T-cell (primary cell): ENCODE measurements around the gene ATP2C1. TPM values are rescaled to one million over a fixed set of nuclear protein-coding genes. Genes with fewer than 3 reads are reported as not detected.

Experiments used
- ATAC-seq, 4 experiments: fragments of 200-7000 bp in 3 of 4; fragments of 150-1000 bp in 1 of 4; cut with Tn5 transposase; replicated peaks in 1 of 4; 1 replicate in 3 of 4; 2 replicates in 1 of 4; pipeline ENCODE4 v1.10.0; 2021; ENCODE audit warnings: moderate library complexity in 3 of 4, mild to moderate bottlenecking in 2 of 4, moderate number of reproducible peaks in 1 of 4
- CTCF ChIA-PET, 2 donors: fragments of 300-600 bp; sonication (Branson Sonifier 250); formaldehyde crosslinking; loops; one replicate each; lab custom pipeline; 2022; ENCODE audit warnings: antibody characterized with exemption in 2 of 2; lab: Charles Lee
- POLR2A ChIA-PET, 2 donors: fragments of 300-600 bp; sonication (Branson Sonifier 250); formaldehyde crosslinking; loops; one replicate each; lab custom pipeline; 2022; ENCODE audit warnings: antibody characterized with exemption in 2 of 2; lab: Charles Lee
- DNase-seq, 35 experiments: peaks; one replicate each; pipeline versions ENCODE4 v3.0.0 to v3.0.0-alpha.2; 2013 to 2023
- H3K27ac ChIP-seq: one replicate; pipeline ENCODE4 v1.5.1; 2013; ENCODE audit warnings: low read length
- H3K27me3 ChIP-seq, 2 experiments: replicated peaks in 1 of 2; 1 replicate in 1 of 2; 2 replicates in 1 of 2; pipeline versions ENCODE4 v1.6.1 to v1.7.0; 2013; ENCODE audit warnings: low read length in 1 of 2, mixed read lengths in 1 of 2; ENCODE audit not compliant: control insufficient read depth in 2 of 2, insufficient read depth in 2 of 2; ENCODE audit errors: extremely low read depth in 1 of 2
- H3K36me3 ChIP-seq, 2 donors: 1 replicate in 1 of 2; 2 replicates in 1 of 2; pipeline versions ENCODE4 v1.6.1 to v1.7.0; 2013; ENCODE audit warnings: low read length in 1 of 2; ENCODE audit not compliant: control insufficient read depth in 2 of 2, insufficient read depth in 1 of 2; ENCODE audit errors: extremely low read depth in 1 of 2
- H3K4me1 ChIP-seq, 2 experiments: 1 replicate in 1 of 2; 2 replicates in 1 of 2; pipeline versions ENCODE4 v1.6.1 to v1.7.0; 2013; ENCODE audit warnings: low read length in 2 of 2, mixed read lengths in 1 of 2; ENCODE audit not compliant: insufficient read depth in 2 of 2, control insufficient read depth in 1 of 2; ENCODE audit errors: extremely low read depth in 1 of 2
- H3K4me3 ChIP-seq, 2 donors: 1 replicate in 1 of 2; 2 replicates in 1 of 2; pipeline versions ENCODE4 v1.5.1 to v1.7.0; 2013; ENCODE audit warnings: mild to moderate bottlenecking in 2 of 2, low read length in 1 of 2, moderate library complexity in 1 of 2; ENCODE audit not compliant: control insufficient read depth in 1 of 2; ENCODE audit errors: extremely low read depth in 1 of 2
- H3K9me3 ChIP-seq: 2 replicates; pipeline ENCODE4 v1.7.0; 2013
- H3K27ac Mint-ChIP-seq, 2 donors: one replicate each; pipeline ENCODE4 v1.8.0; 2020 to 2021; ENCODE audit warnings: mild to moderate bottlenecking in 2 of 2, mixed read lengths in 2 of 2
- H3K27me3 Mint-ChIP-seq, 2 donors: one replicate each; pipeline ENCODE4 v1.8.0; 2021 to 2022; ENCODE audit warnings: mixed read lengths in 2 of 2
- H3K36me3 Mint-ChIP-seq: one replicate; pipeline ENCODE4 v1.8.0; 2021; ENCODE audit warnings: mixed read lengths
- H3K4me1 Mint-ChIP-seq, 3 donors: one replicate each; pipeline ENCODE4 v1.8.0; 2020 to 2022; ENCODE audit warnings: mixed read lengths in 3 of 3, mild to moderate bottlenecking in 1 of 3
- H3K4me3 Mint-ChIP-seq, 3 donors: one replicate each; pipeline ENCODE4 v1.8.0; 2020 to 2022; ENCODE audit warnings: mild to moderate bottlenecking in 3 of 3, mixed read lengths in 3 of 3, moderate library complexity in 3 of 3
- H3K9me3 Mint-ChIP-seq, 3 donors: one replicate each; pipeline ENCODE4 v1.8.0; 2020 to 2022; ENCODE audit warnings: mixed read lengths in 3 of 3
- WGBS: methylation state at CpG from one replicate; pipeline ENCODE4 v1.1.5; 2013; ENCODE audit warnings: missing lambda C conversion rate; ENCODE audit not compliant: insufficient coverage; 5-methylcytosine and 5-hydroxymethylcytosine counted together
- total RNA-seq, 35 experiments: library from RNA in 6 of 35; stranded (reverse) in 6 of 35; fragments of 120-200 nt in 1 of 35; gene quantifications; one replicate each; pipeline versions ENCODE4 v1.2.1 to v1.2.4 and lab custom pipeline; 2013 to 2026

The ATP2C1 gene
- total RNA-seq, 5 donors from 2014 or later (not counting 1 experiment from before 2014, with no cell fraction given): 36.4 to 60.1 (median 42.6) TPM

DNA sequence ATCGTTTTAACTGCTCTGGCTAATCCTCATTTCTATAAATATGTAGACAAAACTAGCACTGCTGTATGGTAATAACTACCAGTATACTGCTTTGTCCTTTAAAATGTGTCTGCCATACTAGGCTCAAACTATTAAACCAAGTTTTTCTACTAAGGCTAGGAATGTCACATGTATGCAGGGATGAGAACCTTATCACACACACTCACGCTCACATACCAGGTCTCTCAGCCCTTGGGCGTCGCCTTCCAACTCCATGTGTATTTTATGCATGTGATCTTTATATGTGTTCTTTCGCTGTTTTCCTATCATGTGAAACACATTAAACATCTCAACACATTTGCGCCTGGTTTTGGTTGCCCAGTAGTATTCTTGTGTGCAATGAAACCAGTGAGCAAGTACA is 32.6 kb downstream of the ATP2C1 start:
- H3K27ac Mint-ChIP-seq: no peak overlapping the region
- H3K4me3 Mint-ChIP-seq: no peak overlapping the region
- H3K36me3 Mint-ChIP-seq: peaks cover 44% of the 10 kb centered on the region
- no CpG with 5 or more reads among the region's 6 CpGs for WGBS
- Histone ChIP-seq H3K36me3 (no peaks in the 10 kb centered on the region), H3K9me3 (peaks cover 2% of the 10 kb centered on the region), H3K4me1 (peaks cover 0 to 4% of the 10 kb centered on the region in 2 experiments), H3K27ac (no peak overlapping the region), H3K4me3 (no peak overlapping the region), H3K27me3 (no peaks in the 10 kb centered on the region)
- peaks cover 57 to 60% (median 59%) of the 10 kb centered on the region in 3 donors for H3K4me1 Mint-ChIP-seq
- CTCF ChIA-PET: interaction anchor here in 1 of 2 donors (0.6 kb wide), 1 partner anchor 9 kb away, joined by 12 read pairs; no protein-coding TSS in a partner anchor
- POLR2A ChIA-PET: no interaction called here
- H3K9me3 Mint-ChIP-seq: peaks cover 3 to 14% (median 7%) of the 10 kb centered on the region in 3 donors
- DNase-seq (no peak), ATAC-seq (no peak)
- no peaks in the 10 kb centered on the region for H3K27me3 Mint-ChIP-seq

DNA sequence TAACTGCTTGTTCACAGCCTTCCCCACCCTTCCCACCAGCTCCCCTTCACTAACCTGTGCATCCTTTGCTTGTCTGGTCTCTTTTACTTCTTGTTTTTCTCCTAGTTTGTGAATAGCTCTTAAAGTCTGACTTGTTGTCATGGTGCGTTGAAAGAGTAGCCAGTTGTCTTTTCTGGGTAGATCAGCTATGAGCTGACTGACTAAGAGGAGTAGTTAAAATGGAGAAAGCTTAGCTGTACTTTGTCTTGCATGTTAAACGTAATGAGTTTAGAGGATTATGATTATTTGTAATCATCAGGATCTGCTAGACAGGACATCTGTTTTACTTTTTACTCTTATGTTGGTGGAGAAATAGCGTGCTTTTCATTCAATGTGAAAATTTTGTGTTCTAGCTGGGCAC is 35.9 kb downstream of the ATP2C1 start:
- no peak overlapping the region for H3K27ac Mint-ChIP-seq
- peaks cover 2 to 8% of the 10 kb centered on the region in 2 donors for H3K36me3 ChIP-seq
- H3K4me3 Mint-ChIP-seq: no peak overlapping the region
- 89% methylated on average over 1 of the region's 3 CpGs for WGBS
- H3K4me1 ChIP-seq: peaks cover 0 to 4% of the 10 kb centered on the region in 2 experiments
- peaks cover 0 to 3% (median 0%) of the 10 kb centered on the region in 3 donors for H3K9me3 Mint-ChIP-seq
- H3K36me3 Mint-ChIP-seq: peaks cover 45% of the 10 kb centered on the region
- no peaks in the 10 kb centered on the region for H3K9me3 ChIP-seq
- H3K27me3 Mint-ChIP-seq: no peaks in the 10 kb centered on the region
- no peak overlapping the region for H3K4me3 ChIP-seq
- DNase-seq: no peak
- H3K27ac ChIP-seq: no peak overlapping the region
- ChIA-PET POLR2A (no interaction called here), CTCF (no interaction called here)
- H3K4me1 Mint-ChIP-seq: peaks cover 37 to 41% (median 41%) of the 10 kb centered on the region in 3 donors
- no peaks in the 10 kb centered on the region for H3K27me3 ChIP-seq
- ATAC-seq: no peak

DNA sequence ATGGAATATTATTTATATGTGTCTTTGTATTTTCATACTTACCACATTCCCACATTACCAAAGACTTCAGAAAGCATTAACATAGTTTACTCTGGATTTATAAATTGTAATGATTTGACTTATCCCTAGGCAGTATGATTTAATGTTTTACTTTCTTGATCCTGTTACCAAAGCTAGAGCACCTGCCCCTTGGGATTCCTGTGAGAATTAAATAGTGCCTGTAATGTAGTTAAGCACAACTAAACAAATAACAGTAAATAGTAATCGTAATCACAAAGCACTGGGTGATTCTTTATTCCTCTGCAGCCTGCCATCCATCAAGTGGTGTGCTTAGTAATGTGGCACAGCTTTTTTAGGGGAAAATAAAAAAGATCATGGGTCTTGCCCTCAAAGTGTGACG is 39.1 kb downstream of the ATP2C1 start:
- no CpG with 5 or more reads among the region's 2 CpGs for WGBS
- H3K4me1 ChIP-seq: no peaks in the 10 kb centered on the region
- DNase-seq (no peak), ATAC-seq (no peak)
- no peaks in the 10 kb centered on the region for H3K9me3 ChIP-seq
- Mint-ChIP-seq H3K4me3 (no peak overlapping the region), H3K9me3 (no peaks in the 10 kb centered on the region), H3K36me3 (peaks cover 37% of the 10 kb centered on the region), H3K27me3 (no peaks in the 10 kb centered on the region), H3K4me1 (peaks cover 12 to 18% (median 15%) of the 10 kb centered on the region in 3 donors), H3K27ac (no peak overlapping the region)
- no peaks in the 10 kb centered on the region for H3K27me3 ChIP-seq
- CTCF ChIA-PET: interaction anchor here in 1 of 2 donors (0.6 kb wide), 1 partner anchor 1596 kb away, joined by 3 read pairs; no protein-coding TSS in a partner anchor
- POLR2A ChIA-PET: no interaction called here
- H3K36me3 ChIP-seq: peaks cover 2 to 11% of the 10 kb centered on the region in 2 donors
- no peak overlapping the region for H3K4me3 ChIP-seq
- H3K27ac ChIP-seq: no peak overlapping the region

DNA sequence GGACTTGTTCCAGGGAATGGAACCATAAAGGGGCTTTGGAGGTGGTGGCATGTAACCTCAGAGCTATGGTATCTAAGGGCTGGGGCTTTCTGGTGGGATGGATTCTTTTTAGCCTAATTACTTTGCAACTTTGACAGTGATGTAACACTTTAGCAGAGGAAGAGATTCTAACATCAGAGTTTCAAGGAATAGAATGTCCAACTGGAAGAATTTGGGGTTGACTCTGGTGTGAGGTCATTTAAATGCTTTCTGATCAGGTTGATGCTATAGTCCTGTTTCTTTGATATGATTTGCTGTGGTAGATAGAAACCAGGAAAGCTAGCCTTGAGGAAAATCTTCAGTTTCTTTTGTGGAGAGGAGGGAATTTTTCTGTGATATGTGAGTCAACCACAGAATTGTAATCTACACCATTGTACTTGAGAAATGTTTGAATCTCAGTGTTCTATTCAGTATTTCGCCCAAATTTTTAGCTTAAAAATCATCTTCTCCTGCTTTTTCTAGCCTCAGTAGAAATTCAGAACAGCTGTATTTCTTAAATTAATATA is 40.0 kb downstream of the ATP2C1 start:
- H3K27ac Mint-ChIP-seq: peak overlapping the region in 1 of 2 donors; percentile 41
- peaks cover 9 to 10% (median 9%) of the 10 kb centered on the region in 3 donors for H3K4me1 Mint-ChIP-seq
- Histone ChIP-seq H3K9me3 (no peaks in the 10 kb centered on the region), H3K27me3 (no peaks in the 10 kb centered on the region), H3K36me3 (peaks cover 2 to 11% of the 10 kb centered on the region in 2 donors), H3K4me1 (no peaks in the 10 kb centered on the region), H3K4me3 (no peak overlapping the region), H3K27ac (no peak overlapping the region)
- H3K36me3 Mint-ChIP-seq: peaks cover 38% of the 10 kb centered on the region
- H3K9me3 Mint-ChIP-seq: no peaks in the 10 kb centered on the region
- DNase-seq (no peak), ATAC-seq (no peak)
- H3K27me3 Mint-ChIP-seq: no peaks in the 10 kb centered on the region
- no peak overlapping the region for H3K4me3 Mint-ChIP-seq
- WGBS: no CpG with 5 or more reads among the region's 1 CpG
- ChIA-PET CTCF (interaction anchor here in 1 of 2 donors (0.6 kb wide), 1 partner anchor 1597 kb away, joined by 3 read pairs; no protein-coding TSS in a partner anchor), POLR2A (interaction anchor here (0.7 kb wide), 2 partner anchors 40 to 71 kb away, joined by 3 read pairs; no protein-coding TSS in a partner anchor)

DNA sequence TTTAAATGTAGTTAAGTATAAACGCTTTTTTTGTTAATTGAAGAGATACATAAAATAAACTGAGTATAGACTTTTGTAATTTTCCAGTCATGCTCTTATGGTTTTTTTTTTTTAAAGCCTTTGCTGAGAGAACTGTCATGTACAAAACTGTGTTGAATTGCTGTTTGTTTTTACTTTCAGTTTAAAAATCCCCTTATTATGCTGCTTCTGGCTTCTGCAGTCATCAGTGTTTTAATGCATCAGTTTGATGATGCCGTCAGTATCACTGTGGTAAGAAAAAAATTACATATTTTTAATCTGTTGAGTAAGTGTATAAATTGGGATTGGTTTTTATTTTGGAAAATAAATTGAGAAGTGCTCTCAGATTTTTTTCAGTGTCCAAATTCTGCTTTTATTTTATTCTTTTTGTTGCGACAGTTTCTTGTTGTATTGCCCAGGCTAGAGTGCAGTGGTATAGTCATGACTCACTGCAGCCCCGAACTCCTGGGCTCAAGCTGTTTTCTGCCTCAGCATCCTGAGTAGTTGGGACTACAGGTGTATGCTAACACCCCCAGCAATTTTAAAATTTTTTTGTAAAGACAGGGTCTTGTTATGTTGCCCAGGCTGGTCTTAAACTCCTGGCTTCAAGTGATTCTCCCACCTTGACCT is 40.7 kb downstream of the ATP2C1 start:
- peaks cover 42% of the 10 kb centered on the region for H3K36me3 Mint-ChIP-seq
- H3K4me3 ChIP-seq: no peak overlapping the region

DNA sequence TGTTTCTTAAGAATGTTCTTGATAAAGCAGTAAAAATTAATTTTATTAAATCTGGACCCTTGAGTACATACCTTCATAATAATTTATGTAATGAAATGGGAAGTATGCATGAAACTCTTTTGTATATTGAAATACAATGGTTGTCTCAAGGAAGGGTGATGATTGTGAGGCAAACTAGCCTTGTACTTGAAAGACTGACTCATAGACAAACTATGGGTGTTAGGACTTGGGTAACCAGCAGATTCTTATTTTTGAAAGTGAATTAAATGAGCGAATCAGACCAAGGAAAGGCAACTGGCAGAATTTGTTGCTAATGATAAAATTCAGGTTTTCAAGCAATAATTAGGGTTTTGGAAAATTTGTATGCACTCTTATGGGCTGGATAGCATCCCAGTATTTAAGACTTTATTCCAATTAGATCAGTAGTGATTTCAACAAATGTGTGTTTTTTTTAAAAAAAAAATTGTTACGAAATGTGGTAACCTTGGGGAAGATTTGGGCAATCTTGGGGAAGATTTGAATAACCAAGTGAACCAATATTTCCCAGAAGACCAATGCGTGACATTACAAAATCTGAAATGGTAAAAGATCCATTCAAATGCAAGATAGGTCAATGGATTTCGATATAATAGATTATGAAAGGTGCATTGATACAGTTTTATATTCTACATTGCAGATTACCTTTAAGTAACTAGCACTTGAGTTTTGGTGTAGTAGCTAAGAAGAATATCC is 42.0 kb downstream of the ATP2C1 start:
- peaks cover 41% of the 10 kb centered on the region for H3K36me3 Mint-ChIP-seq
- no peaks in the 10 kb centered on the region for H3K27me3 Mint-ChIP-seq
- WGBS: no CpG with 5 or more reads among the region's 4 CpGs
- H3K9me3 Mint-ChIP-seq: no peaks in the 10 kb centered on the region
- POLR2A ChIA-PET: no interaction called here
- no peak overlapping the region for H3K4me3 Mint-ChIP-seq
- no peaks in the 10 kb centered on the region for H3K4me1 Mint-ChIP-seq
- H3K27ac ChIP-seq: no peak overlapping the region
- ATAC-seq: no peak
- H3K9me3 ChIP-seq: no peaks in the 10 kb centered on the region
- CTCF ChIA-PET: no interaction called here
- H3K27me3 ChIP-seq: no peaks in the 10 kb centered on the region
- no peak for DNase-seq
- H3K4me1 ChIP-seq: no peaks in the 10 kb centered on the region
- no peak overlapping the region for H3K27ac Mint-ChIP-seq
- H3K4me3 ChIP-seq: no peak overlapping the region
- peaks cover 2 to 14% of the 10 kb centered on the region in 2 donors for H3K36me3 ChIP-seq

More for the DNA sequence above, 40.7 kb downstream of the ATP2C1 start:
- ATAC-seq: no peak
- Histone ChIP-seq H3K36me3 (peaks cover 2 to 11% of the 10 kb centered on the region in 2 donors), H3K27ac (no peak overlapping the region), H3K27me3 (no peaks in the 10 kb centered on the region), H3K4me1 (no peaks in the 10 kb centered on the region), H3K9me3 (no peaks in the 10 kb centered on the region)
- ChIA-PET POLR2A (interaction anchor here (0.7 kb wide), 2 partner anchors 39 to 71 kb away, joined by 3 read pairs; no protein-coding TSS in a partner anchor), CTCF (no interaction called here)
- Mint-ChIP-seq H3K4me3 (no peak overlapping the region), H3K9me3 (no peaks in the 10 kb centered on the region), H3K27me3 (no peaks in the 10 kb centered on the region), H3K27ac (no peak overlapping the region), H3K4me1 (peaks cover 4 to 5% (median 4%) of the 10 kb centered on the region in 3 donors)
- DNase-seq: no peak
- 100% methylated on average over 1 of the region's 4 CpGs for WGBS
